Caco-2 (cell line): ENCODE results near the gene STK32C. TPM values are rescaled to one million over a fixed set of nuclear protein-coding genes. Genes with fewer than 3 reads are reported as not detected.
A peak's percentile ranks its signal among the peaks of the same experiment; 100 is the strongest.

Source experiments
- BruUV-seq: library from RNA; stranded (reverse); fragments of 400-500 nt; replicated peaks from 2 replicates; lab custom pipeline; 2021; lab: Mats Ljungman, UMichigan
- CTCF ChIA-PET: fragments of 300-600 bp; sonication (Branson Sonifier 250); formaldehyde crosslinking; loops from one replicate; lab custom pipeline; 2022; ENCODE audit warnings: antibody characterized with exemption; lab: Charles Lee
- POLR2A ChIA-PET: fragments of 300-600 bp; sonication (Branson Sonifier 250); formaldehyde crosslinking; loops from one replicate; lab custom pipeline; 2022; ENCODE audit warnings: antibody characterized with exemption; lab: Charles Lee
- DNase-seq, 2 experiments: peaks; one replicate each; pipeline versions ENCODE4 v3.0.0 to v3.0.0-alpha.2; 2020 to 2022
- H3K27me3 ChIP-seq: replicated peaks from 2 replicates; pipeline ENCODE4 v1.6.0; 2011; ENCODE audit warnings: low read length; ENCODE audit not compliant: control insufficient read depth, insufficient read depth
- H3K36me3 ChIP-seq: 2 replicates; pipeline ENCODE4 v1.5.1; 2011; ENCODE audit warnings: low read length; ENCODE audit not compliant: control insufficient read depth, insufficient read depth
- H3K4me1 ChIP-seq: fragments of 250-450 bp; sonication (Bioruptor Pico); 2 replicates; pipeline ENCODE4 v1.5.1; 2020; ENCODE audit warnings: mild to moderate bottlenecking
- H3K4me3 ChIP-seq: 2 replicates; pipeline ENCODE4 v1.5.1; 2011; ENCODE audit warnings: low read depth, mild to moderate bottlenecking, control low read depth, low read length
- H3K9me3 ChIP-seq: fragments of 250-450 bp; sonication (Bioruptor Pico); 2 replicates; pipeline ENCODE4 v1.5.1; 2020; ENCODE audit warnings: mild to moderate bottlenecking, moderate library complexity
- H3K27ac Mint-ChIP-seq: one replicate; pipeline ENCODE4 v1.8.0; 2022; ENCODE audit warnings: mixed read lengths; ENCODE audit not compliant: unreplicated experiment
- H3K27me3 Mint-ChIP-seq: one replicate; pipeline ENCODE4 v1.8.0; 2022; ENCODE audit warnings: mixed read lengths; ENCODE audit not compliant: insufficient read depth, unreplicated experiment
- H3K36me3 Mint-ChIP-seq: one replicate; pipeline ENCODE4 v1.8.0; 2022; ENCODE audit warnings: mild to moderate bottlenecking, mixed read lengths; ENCODE audit not compliant: insufficient read depth, unreplicated experiment
- H3K4me1 Mint-ChIP-seq: one replicate; pipeline ENCODE4 v1.8.0; 2022; ENCODE audit warnings: low read depth, mixed read lengths; ENCODE audit not compliant: unreplicated experiment
- H3K4me3 Mint-ChIP-seq: one replicate; pipeline ENCODE4 v1.8.0; 2022; ENCODE audit warnings: mild to moderate bottlenecking, moderate library complexity, mixed read lengths; ENCODE audit not compliant: unreplicated experiment
- H3K9me3 Mint-ChIP-seq: one replicate; pipeline ENCODE4 v1.8.0; 2022; ENCODE audit warnings: mixed read lengths; ENCODE audit not compliant: unreplicated experiment
- intact Hi-C: fragments of 100-400 bp; cut with micrococcal nuclease; formaldehyde crosslinking; loops from one replicate; pipeline ENCODE4 v1.10.0; 2022; ENCODE audit not compliant: unreplicated experiment
- total RNA-seq: library from RNA; stranded (reverse); gene quantifications from 2 replicates; pipeline ENCODE4 v1.2.3, GENCODE V29; 2022
- TF ChIP-seq, protein P1 (sequence below), 2 experiments: fragments of 200-600 bp in 1 of 2; IDR thresholded peaks; 1 replicate in 1 of 2; 2 replicates in 1 of 2; pipeline versions ENCODE4 v1.5.1 to v1.8.0; 2011 to 2022; ENCODE audit warnings: antibody characterized with exemption in 1 of 2, control low read depth in 1 of 2, inconsistent platforms in 1 of 2, low read depth in 1 of 2, low read length in 1 of 2, mild to moderate bottlenecking in 1 of 2, moderate library complexity in 1 of 2; ENCODE audit not compliant: insufficient read depth in 1 of 2, severe bottlenecking in 1 of 2, unreplicated experiment in 1 of 2

STK32C gene
- total RNA-seq, 1 experiment from 2014 or later = 13.3 TPM

DNA sequence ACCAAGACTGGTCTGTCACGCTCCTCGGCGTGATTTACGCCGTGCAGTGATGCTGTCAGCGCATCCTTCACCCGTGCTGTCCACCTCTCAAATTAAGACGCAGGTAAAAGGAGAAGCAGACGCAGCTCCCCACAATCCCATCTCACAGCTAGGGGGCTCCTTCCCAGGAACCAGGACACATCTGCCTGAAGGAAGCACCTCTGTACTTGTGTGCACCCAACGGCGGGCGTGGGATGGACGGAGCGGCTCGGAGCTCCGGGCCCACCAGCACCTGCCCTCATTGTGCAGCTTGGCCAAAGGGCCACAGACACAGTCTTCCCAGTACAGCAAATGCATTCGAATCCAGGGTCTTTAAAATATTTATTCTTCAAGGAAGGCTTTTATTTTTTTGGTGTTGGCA lies 55.3 kb downstream of the STK32C start:
- H3K36me3 Mint-ChIP-seq = no peaks in the 10 kb centered on the region
- no peaks in the 10 kb centered on the region for H3K27me3 Mint-ChIP-seq
- H3K36me3 ChIP-seq = no peaks in the 10 kb centered on the region
- DNase-seq = no peak
- H3K4me1 ChIP-seq = no peaks in the 10 kb centered on the region; the same call in 1 of the 2 replicates
- intact Hi-C loops = no loop called here
- no peak overlapping the region for H3K27ac Mint-ChIP-seq
- TF ChIP-seq, protein P1, sequence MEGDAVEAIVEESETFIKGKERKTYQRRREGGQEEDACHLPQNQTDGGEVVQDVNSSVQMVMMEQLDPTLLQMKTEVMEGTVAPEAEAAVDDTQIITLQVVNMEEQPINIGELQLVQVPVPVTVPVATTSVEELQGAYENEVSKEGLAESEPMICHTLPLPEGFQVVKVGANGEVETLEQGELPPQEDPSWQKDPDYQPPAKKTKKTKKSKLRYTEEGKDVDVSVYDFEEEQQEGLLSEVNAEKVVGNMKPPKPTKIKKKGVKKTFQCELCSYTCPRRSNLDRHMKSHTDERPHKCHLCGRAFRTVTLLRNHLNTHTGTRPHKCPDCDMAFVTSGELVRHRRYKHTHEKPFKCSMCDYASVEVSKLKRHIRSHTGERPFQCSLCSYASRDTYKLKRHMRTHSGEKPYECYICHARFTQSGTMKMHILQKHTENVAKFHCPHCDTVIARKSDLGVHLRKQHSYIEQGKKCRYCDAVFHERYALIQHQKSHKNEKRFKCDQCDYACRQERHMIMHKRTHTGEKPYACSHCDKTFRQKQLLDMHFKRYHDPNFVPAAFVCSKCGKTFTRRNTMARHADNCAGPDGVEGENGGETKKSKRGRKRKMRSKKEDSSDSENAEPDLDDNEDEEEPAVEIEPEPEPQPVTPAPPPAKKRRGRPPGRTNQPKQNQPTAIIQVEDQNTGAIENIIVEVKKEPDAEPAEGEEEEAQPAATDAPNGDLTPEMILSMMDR (IDR thresholded peaks at IDR 0.05; ENCODE audit: insufficient read depth in 1 of 2, low read depth in 1 of 2, low read length in 1 of 2, severe bottlenecking in 1 of 2, unreplicated experiment in 1 of 2) = no peak
- POLR2A ChIA-PET = no interaction called here
- CTCF ChIA-PET = no interaction called here
- no peak overlapping the region for H3K4me3 Mint-ChIP-seq
- H3K4me1 Mint-ChIP-seq = no peaks in the 10 kb centered on the region
- no peaks in the 10 kb centered on the region for H3K9me3 ChIP-seq
- BruUV-seq = no TSS peak
- H3K27me3 ChIP-seq = no peaks in the 10 kb centered on the region
- H3K9me3 Mint-ChIP-seq = no peaks in the 10 kb centered on the region
- H3K4me3 ChIP-seq = no peak overlapping the region

- Histone ChIP-seq H3K27me3 (no peaks in the 10 kb centered on the region), H3K4me3 (no peak overlapping the region), H3K4me1 (no peaks in the 10 kb centered on the region; the same call in 1 of the 2 replicates), H3K9me3 (no peaks in the 10 kb centered on the region), H3K36me3 (no peaks in the 10 kb centered on the region)
- intact Hi-C loops = no loop called here
- POLR2A ChIA-PET = no interaction called here
- Mint-ChIP-seq H3K27ac (peak overlapping the region; percentile 12), H3K4me3 (no peak overlapping the region), H3K36me3 (no peaks in the 10 kb centered on the region), H3K4me1 (no peaks in the 10 kb centered on the region), H3K9me3 (no peaks in the 10 kb centered on the region), H3K27me3 (no peaks in the 10 kb centered on the region)
- CTCF ChIA-PET = no interaction called here
- DNase-seq = no peak
- TF ChIP-seq, protein P1 (IDR thresholded peaks at IDR 0.05; ENCODE audit: insufficient read depth in 1 of 2, low read depth in 1 of 2, low read length in 1 of 2, severe bottlenecking in 1 of 2, unreplicated experiment in 1 of 2) = no peak
- no TSS peak for BruUV-seq
Observed at GRCh38 chr10:132251928-132252327, 55.8 kb downstream of the STK32C start.

DNA sequence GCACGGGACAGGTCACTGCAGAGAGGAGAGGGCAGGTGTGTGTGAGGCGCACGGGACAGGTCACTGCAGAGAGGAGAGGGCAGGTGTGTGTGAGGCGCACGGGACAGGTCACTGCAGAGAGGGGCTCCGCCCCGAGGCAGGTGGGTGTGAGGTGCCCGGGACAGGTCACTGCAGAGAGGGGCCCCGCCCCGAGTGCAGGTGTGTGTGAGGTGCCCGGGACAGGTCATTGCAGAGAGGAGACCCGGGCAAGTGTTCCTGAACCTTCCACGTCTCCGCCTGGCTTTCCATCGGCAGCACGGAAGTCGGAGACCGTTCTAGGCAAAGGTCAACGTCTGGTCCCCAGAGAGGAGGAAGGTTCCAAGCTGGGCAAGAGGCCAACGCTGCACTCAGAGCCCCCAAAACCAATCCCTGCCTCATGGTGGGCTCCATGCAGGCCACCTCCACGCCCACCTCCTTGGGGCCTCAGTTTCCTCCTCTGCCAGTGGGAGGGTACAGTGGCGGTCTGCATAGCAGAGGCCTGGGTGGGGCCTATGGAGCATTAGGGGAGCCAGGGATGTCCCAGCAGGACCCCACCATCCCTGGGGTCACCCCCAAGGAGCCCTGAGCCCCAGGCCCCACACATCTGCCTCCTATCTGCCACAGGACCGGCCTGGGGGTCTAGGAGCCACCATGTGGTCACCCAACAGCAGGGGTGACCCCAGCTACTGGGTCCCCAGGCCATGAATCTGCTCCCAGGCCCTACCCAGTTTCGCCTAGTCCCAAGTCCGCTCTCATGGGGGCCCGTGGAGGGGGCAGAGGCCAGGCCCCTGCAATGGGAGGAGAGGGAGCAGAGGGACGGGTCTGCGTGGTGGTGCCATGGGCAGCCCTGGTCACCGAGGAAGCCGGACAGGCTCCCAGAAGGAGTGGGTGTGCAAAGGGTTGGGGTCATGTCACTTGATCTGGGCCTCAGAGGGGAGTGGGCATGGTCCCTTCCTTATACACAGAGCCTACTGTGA lies 57.0 kb downstream of the STK32C start:
- TF ChIP-seq, protein P1 (IDR thresholded peaks at IDR 0.05; ENCODE audit: insufficient read depth in 1 of 2, low read depth in 1 of 2, low read length in 1 of 2, severe bottlenecking in 1 of 2, unreplicated experiment in 1 of 2) = no peak
- H3K36me3 Mint-ChIP-seq = no peaks in the 10 kb centered on the region
- H3K4me1 Mint-ChIP-seq = no peaks in the 10 kb centered on the region
- DNase-seq = no peak
- POLR2A ChIA-PET = no interaction called here
- H3K9me3 ChIP-seq = no peaks in the 10 kb centered on the region
- no peaks in the 10 kb centered on the region for H3K9me3 Mint-ChIP-seq
- H3K27ac Mint-ChIP-seq = no peak overlapping the region
- H3K4me3 ChIP-seq = no peak overlapping the region
- intact Hi-C loops = no loop called here
- H3K36me3 ChIP-seq = no peaks in the 10 kb centered on the region
- CTCF ChIA-PET = no interaction called here
- no TSS peak for BruUV-seq
- H3K4me3 Mint-ChIP-seq = no peak overlapping the region
- no peaks in the 10 kb centered on the region for H3K27me3 Mint-ChIP-seq
- no peaks in the 10 kb centered on the region for H3K27me3 ChIP-seq
- H3K4me1 ChIP-seq = no peaks in the 10 kb centered on the region; the same call in 1 of the 2 replicates
